Measurements from ENCODE around the gene MED29. TPM values are rescaled to one million over a fixed set of nuclear protein-coding genes. Genes with fewer than 3 reads are reported as not detected.

MED29 gene
- total and polyA plus RNA-seq, 2 donors (not counting 1 experiment from before 2014, with no cell fraction given) = 33.0 to 47.5 TPM

GRCh38 chr19:39434123-39435076 lies 43.2 kb downstream of the MED29 start:
- intact Hi-C loops (cut with micrococcal nuclease) = loop anchor here (1.0 kb wide), 1 partner anchor 43 kb away; the partner anchor contains the start of genes MED29 and PAF1
- peak overlapping the region; percentile 92 for H3K4me2 ChIP-seq (replicated peaks; ENCODE audit: low read depth, low read length, poor library complexity, severe bottlenecking)
- no peaks in the 10 kb centered on the region for H3K9me3 Mint-ChIP-seq (ENCODE audit: insufficient read depth)
- H3K36me3 ChIP-seq (replicated peaks in 1 of 2; ENCODE audit: control extremely low read depth in 1 of 2, control insufficient read depth in 1 of 2, extremely low read depth in 1 of 2, insufficient read depth in 2 of 2, low read length in 1 of 2) = peaks cover 7 to 37% of the 10 kb centered on the region in 2 experiments
- H3K4me3 Mint-ChIP-seq = peak overlapping the region; percentile 100
- no peak overlapping the region for H2AFZ ChIP-seq (ENCODE audit: insufficient read depth, low read depth, low read length, poor library complexity, severe bottlenecking)
- TF ChIP-seq EZH2 (IDR thresholded peaks at IDR 0.05; ENCODE audit: borderline replicate concordance, insufficient read depth, low read depth, low read length, poor library complexity, severe bottlenecking) = no peak
- no peak for TF ChIP-seq CTCF (IDR thresholded peaks at IDR 0.05)
- DNase-seq (no peak), ATAC-seq (ENCODE audit: low read depth) (no peak)
- ChIA-PET CTCF (interaction anchor here (1.5 to 1.8 kb wide), 5 partner anchors 11 to 43 kb away, joined by 6 to 28 read pairs (median 9); partner anchors contain the start of genes MED29, PAF1, PLEKHG2 and SUPT5H), POLR2A (interaction anchor here (0.6 to 1.9 kb wide), 11 partner anchors 8 to 99 kb away, joined by 3 to 42 read pairs (median 10); partner anchors contain the start of genes GMFG, PLEKHG2, SAMD4B and SUPT5H)
- H3K9me3 ChIP-seq (ENCODE audit: control extremely low read depth in 1 of 3, control insufficient read depth in 2 of 3, insufficient read depth in 1 of 3, low read length in 2 of 3) = no peaks in the 10 kb centered on the region
- H3K27me3 ChIP-seq (replicated peaks in 1 of 4; ENCODE audit: control extremely low read depth in 1 of 4, control insufficient read depth in 3 of 4, insufficient read depth in 4 of 4, low read length in 3 of 4) = no peaks in the 10 kb centered on the region
- WGBS (ENCODE audit: insufficient coverage) = 38% methylated on average over 8 of the region's 10 CpGs
- peaks cover 23 to 33% of the 10 kb centered on the region in 2 donors for H3K4me1 ChIP-seq (ENCODE audit: control insufficient read depth in 2 of 2, insufficient read depth in 2 of 2, low read length in 2 of 2)
- H3K27ac ChIP-seq (ENCODE audit: low read length in 2 of 2) = peak overlapping the region in 1 of 2 donors; percentile 93
- peak overlapping the region in 4 of 5 experiments; percentile 65 to 100 (median 86) for H3K4me3 ChIP-seq (ENCODE audit: control extremely low read depth in 1 of 5, extremely low read depth in 1 of 5, insufficient read depth in 1 of 5, low read depth in 2 of 5, low read length in 4 of 5)
- H3K27ac Mint-ChIP-seq = peak overlapping the region; percentile 53
- peaks cover 44% of the 10 kb centered on the region for H3K4me1 Mint-ChIP-seq
- H3K79me2 ChIP-seq (ENCODE audit: control insufficient read depth, insufficient read depth, low read length) = peaks cover 49% of the 10 kb centered on the region
- H4K20me1 ChIP-seq (ENCODE audit: control insufficient read depth, insufficient read depth, low read length, poor library complexity, severe bottlenecking) = peaks cover 34% of the 10 kb centered on the region
- H3K9ac ChIP-seq (ENCODE audit: low read length) = peak overlapping the region; percentile 96
- H3K27me3 Mint-ChIP-seq = no peaks in the 10 kb centered on the region

Data from B cell (primary cell).